Neural cell (in vitro differentiated cells): ENCODE measurements around the gene LDLRAD4. TPM values are rescaled to one million over a fixed set of nuclear protein-coding genes. Genes with fewer than 3 reads are reported as not detected.

Experiments
- H2AFZ ChIP-seq: fragments of 200-600, 300-800 bp; sonication (generic), shearing (Covaris generic); 2 replicates; pipeline ENCODE4 v1.6.0; 2014; ENCODE audit warnings: low read depth, mild to moderate bottlenecking, antibody characterized with exemption, low read length, moderate library complexity
- H3F3A ChIP-seq: fragments of 200-600 bp; shearing (Covaris generic); 2 replicates; pipeline ENCODE4 v1.6.1; 2016; ENCODE audit warnings: mild to moderate bottlenecking, moderate library complexity, mixed read lengths, antibody characterized with exemption, low read length; ENCODE audit not compliant: insufficient read depth, poor library complexity, severe bottlenecking
- H3K27ac ChIP-seq: fragments of 200-600, 300-800 bp; sonication (generic), shearing (Covaris generic); 2 replicates; pipeline ENCODE4 v1.5.1; 2014; ENCODE audit warnings: mild to moderate bottlenecking, low read length, moderate library complexity
- H3K27me3 ChIP-seq: fragments of 300-800, 200-600 bp; sonication (generic), shearing (Covaris generic); 2 replicates; pipeline ENCODE4 v1.6.0; 2014; ENCODE audit warnings: mild to moderate bottlenecking, low read depth, low read length, moderate library complexity; ENCODE audit not compliant: insufficient read depth
- H3K36me3 ChIP-seq: fragments of 300-800, 200-600 bp; sonication (generic), shearing (Covaris generic); 2 replicates; pipeline ENCODE4 v1.5.1; 2014; ENCODE audit warnings: mild to moderate bottlenecking, antibody characterized with exemption, low read length, moderate library complexity; ENCODE audit not compliant: insufficient read depth
- H3K4me2 ChIP-seq: fragments of 300-800, 200-600 bp; sonication (generic), shearing (Covaris generic); 2 replicates; pipeline ENCODE4 v1.6.0; 2014; ENCODE audit warnings: mild to moderate bottlenecking, low read length
- H3K4me3 ChIP-seq: fragments of 300-800, 200-600 bp; sonication (generic), shearing (Covaris generic); 2 replicates; pipeline ENCODE4 v1.5.1; 2014; ENCODE audit warnings: mild to moderate bottlenecking, low read length, moderate library complexity
- H3K79me2 ChIP-seq: fragments of 200-600 bp; shearing (Covaris generic); replicated peaks from 2 replicates; pipeline ENCODE4 v1.6.0; 2014; ENCODE audit warnings: mild to moderate bottlenecking, low read length, moderate library complexity; ENCODE audit not compliant: insufficient read depth
- H3K9ac ChIP-seq: fragments of 300-800, 200-600 bp; sonication (generic), shearing (Covaris generic); 2 replicates; pipeline ENCODE4 v1.6.1; 2016; ENCODE audit warnings: mild to moderate bottlenecking, low read length, mixed read lengths
- H3K9me2 ChIP-seq: fragments of 200-600 bp; shearing (Covaris generic); 2 replicates; pipeline ENCODE4 v1.6.1; 2016; ENCODE audit warnings: mild to moderate bottlenecking, low read length, mixed read lengths; ENCODE audit not compliant: insufficient read depth
- H3K9me3 ChIP-seq: fragments of 200-600, 300-800 bp; sonication (generic), shearing (Covaris generic); 2 replicates; pipeline ENCODE4 v1.6.1; 2016; ENCODE audit warnings: mild to moderate bottlenecking, mixed run types, low read length, moderate library complexity, mixed read lengths
- H4K20me1 ChIP-seq: fragments of 200-600 bp; shearing (Covaris generic); 2 replicates; pipeline ENCODE4 v1.6.1; 2016; ENCODE audit warnings: mild to moderate bottlenecking, mixed run types; ENCODE audit not compliant: insufficient read depth
- CTCF ChIP-seq: fragments of 450-650 bp; IDR thresholded peaks from 2 replicates; pipeline ENCODE4 v1.5.1; 2014; ENCODE audit warnings: antibody characterized with exemption, mild to moderate bottlenecking, moderate library complexity; ENCODE audit not compliant: poor library complexity, severe bottlenecking
- EP300 ChIP-seq: fragments of 450-650 bp; conservative IDR thresholded peaks from 2 replicates; pipeline ENCODE4 v1.6.1; 2014; ENCODE audit warnings: antibody characterized with exemption, mild to moderate bottlenecking, moderate library complexity; ENCODE audit not compliant: poor library complexity, severe bottlenecking
- EZH2 ChIP-seq: fragments of 200-600, 300-800 bp; shearing (Covaris generic), sonication (generic); IDR thresholded peaks from 2 replicates; pipeline ENCODE4 v1.6.1; 2014; ENCODE audit warnings: antibody characterized with exemption, low read length, borderline replicate concordance, mild to moderate bottlenecking; ENCODE audit not compliant: insufficient read depth, poor library complexity, severe bottlenecking
- MXI1 ChIP-seq: fragments of 450-650 bp; conservative IDR thresholded peaks from 2 replicates; pipeline ENCODE4 v1.6.1; 2014; ENCODE audit warnings: antibody characterized with exemption, mild to moderate bottlenecking; ENCODE audit not compliant: poor library complexity, severe bottlenecking
- POLR2AphosphoS5 ChIP-seq: IDR thresholded peaks from 2 replicates; pipeline ENCODE4 v1.6.1; 2012
- RAD21 ChIP-seq: fragments of 450-650 bp; conservative IDR thresholded peaks from 2 replicates; pipeline ENCODE4 v1.6.1; 2014; ENCODE audit warnings: antibody characterized with exemption, mild to moderate bottlenecking, moderate library complexity
- REST ChIP-seq: IDR thresholded peaks from 2 replicates; pipeline ENCODE4 v1.6.1; 2012; ENCODE audit warnings: borderline replicate concordance
- SMC3 ChIP-seq: fragments of 450-650 bp; conservative IDR thresholded peaks from 2 replicates; pipeline ENCODE4 v1.6.1; 2014; ENCODE audit warnings: antibody characterized with exemption, mild to moderate bottlenecking, moderate library complexity; ENCODE audit not compliant: poor library complexity
- TAF1 ChIP-seq: IDR thresholded peaks from 2 replicates; pipeline ENCODE4 v1.6.1; 2012; ENCODE audit warnings: low read depth
- polyA plus RNA-seq: library from polyadenylated mRNA; depleted of rRNA; stranded (reverse); fragments of >200 nt; gene quantifications from 2 replicates; pipeline ENCODE4 v1.2.3, GENCODE V29; 2014

Gene LDLRAD4
- polyA plus RNA-seq, 1 donor from 2014 or later: 3.7 TPM

GRCh38 chr18:13643261-13643751, 424.7 kb downstream of the LDLRAD4 start:
- Histone ChIP-seq H4K20me1 (no peaks in the 10 kb centered on the region), H3K79me2 (no peaks in the 10 kb centered on the region), H3K4me3 (no peak overlapping the region), H3K27me3 (no peaks in the 10 kb centered on the region), H3K9me2 (no peaks in the 10 kb centered on the region), H2AFZ (no peak overlapping the region), H3F3A (no peaks in the 10 kb centered on the region), H3K9ac (no peak overlapping the region), H3K9me3 (no peaks in the 10 kb centered on the region), H3K27ac (no peak overlapping the region), H3K4me2 (no peak overlapping the region), H3K36me3 (no peaks in the 10 kb centered on the region)
- TF ChIP-seq POLR2AphosphoS5 (no peak), REST (no peak), TAF1 (no peak), MXI1 (no peak), CTCF (no peak), RAD21 (no peak), EP300 (no peak), SMC3 (no peak), EZH2 (no peak)

- Histone ChIP-seq H3K4me3 (no peak overlapping the region), H3F3A (no peaks in the 10 kb centered on the region), H3K36me3 (no peaks in the 10 kb centered on the region), H3K4me2 (no peak overlapping the region), H3K9me3 (no peaks in the 10 kb centered on the region), H3K27me3 (no peaks in the 10 kb centered on the region), H3K9me2 (no peaks in the 10 kb centered on the region), H3K9ac (no peak overlapping the region), H3K27ac (no peak overlapping the region), H4K20me1 (no peaks in the 10 kb centered on the region), H2AFZ (no peak overlapping the region), H3K79me2 (no peaks in the 10 kb centered on the region)
- TF ChIP-seq MXI1 (no peak), TAF1 (no peak)
Observed at GRCh38 chr18:13645093-13645492, 426.5 kb downstream of the LDLRAD4 start.

GRCh38 chr18:13646633-13647032, 428.1 kb downstream of the LDLRAD4 start:
- no peaks in the 10 kb centered on the region for H3K79me2 ChIP-seq
- no peaks in the 10 kb centered on the region for H3K36me3 ChIP-seq
- no peaks in the 10 kb centered on the region for H4K20me1 ChIP-seq
- no peak overlapping the region for H3K9ac ChIP-seq
- no peaks in the 10 kb centered on the region for H3K9me2 ChIP-seq
- TF ChIP-seq EP300 (no peak), SMC3 (no peak), POLR2AphosphoS5 (no peak), RAD21 (no peak), MXI1 (no peak), EZH2 (no peak), CTCF (no peak), TAF1 (no peak), REST (no peak)
- H3K27me3 ChIP-seq: no peaks in the 10 kb centered on the region
- no peaks in the 10 kb centered on the region for H3F3A ChIP-seq
- no peak overlapping the region for H3K27ac ChIP-seq
- H2AFZ ChIP-seq: no peak overlapping the region
- H3K4me2 ChIP-seq: no peak overlapping the region
- H3K4me3 ChIP-seq: no peak overlapping the region
- H3K9me3 ChIP-seq: no peaks in the 10 kb centered on the region
